ENCODE measurements around the gene HTR4.

HTR4 gene

DNA sequence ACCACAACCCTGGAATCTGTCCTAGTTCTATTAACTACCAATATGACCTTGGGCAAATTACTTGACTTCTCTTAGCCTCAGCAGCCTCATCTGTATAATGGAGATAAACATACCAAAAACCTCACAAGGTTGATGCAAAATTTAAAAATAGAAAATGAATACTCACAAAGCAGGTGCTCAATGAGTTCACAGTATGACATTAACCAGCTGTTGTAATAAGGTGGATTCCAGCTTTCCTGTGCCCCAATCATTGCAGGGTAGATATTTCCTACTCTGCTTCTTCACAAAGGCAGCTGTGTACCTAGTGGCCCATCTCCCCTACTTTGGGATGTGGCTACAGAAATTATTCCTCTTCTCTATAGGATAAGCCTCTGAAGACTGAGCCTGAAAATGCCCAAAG, 8.8 kb downstream of the HTR4 start:
- Histone ChIP-seq H3K27me3 (ENCODE audit: control insufficient read depth in 3 of 3, insufficient read depth in 3 of 3, low read depth in 1 of 3, low read length in 3 of 3) (no peaks in the 10 kb centered on the region), H3K4ac (ENCODE audit: low read length) (no peak overlapping the region), H3K79me1 (ENCODE audit: low read depth, low read length) (no peaks in the 10 kb centered on the region), H2BK5ac (ENCODE audit: low read length) (no peak overlapping the region), H2BK120ac (ENCODE audit: low read depth, low read length) (no peak overlapping the region), H3K36me3 (replicated peaks in 1 of 2; ENCODE audit: control insufficient read depth in 2 of 2, insufficient read depth in 2 of 2, low read length in 2 of 2) (no peaks in the 10 kb centered on the region), H2BK15ac (ENCODE audit: low read length) (no peak overlapping the region), H2AFZ (ENCODE audit: low read length) (no peak overlapping the region), H3K27ac (replicated peaks; ENCODE audit: low read length) (no peak overlapping the region), H2AK5ac (ENCODE audit: low read depth, low read length) (no peak overlapping the region), H3K18ac (ENCODE audit: low read length) (no peak overlapping the region), H3K9ac (ENCODE audit: low read depth, low read length, poor library complexity) (no peak overlapping the region), H3K9me3 (replicated peaks in 1 of 2; ENCODE audit: control insufficient read depth in 2 of 2, insufficient read depth in 1 of 2, low read depth in 1 of 2, low read length in 2 of 2) (no peaks in the 10 kb centered on the region), H4K91ac (ENCODE audit: low read depth, low read length, poor library complexity) (no peak overlapping the region), H3K4me2 (ENCODE audit: insufficient read depth, low read length, poor library complexity, severe bottlenecking) (no peak overlapping the region), H4K8ac (ENCODE audit: low read depth, low read length) (no peak overlapping the region), H3K4me1 (ENCODE audit: control insufficient read depth in 2 of 2, insufficient read depth in 1 of 2, low read depth in 1 of 2, low read length in 2 of 2) (no peaks in the 10 kb centered on the region), H3K4me3 (ENCODE audit: low read length in 2 of 2) (no peak overlapping the region), H3K14ac (ENCODE audit: low read length) (no peak overlapping the region), H3K23ac (ENCODE audit: low read depth, low read length, poor library complexity) (no peak overlapping the region), H2BK12ac (ENCODE audit: low read length) (no peak overlapping the region)
- no peak for DNase-seq (ENCODE audit: low spot score)

DNA sequence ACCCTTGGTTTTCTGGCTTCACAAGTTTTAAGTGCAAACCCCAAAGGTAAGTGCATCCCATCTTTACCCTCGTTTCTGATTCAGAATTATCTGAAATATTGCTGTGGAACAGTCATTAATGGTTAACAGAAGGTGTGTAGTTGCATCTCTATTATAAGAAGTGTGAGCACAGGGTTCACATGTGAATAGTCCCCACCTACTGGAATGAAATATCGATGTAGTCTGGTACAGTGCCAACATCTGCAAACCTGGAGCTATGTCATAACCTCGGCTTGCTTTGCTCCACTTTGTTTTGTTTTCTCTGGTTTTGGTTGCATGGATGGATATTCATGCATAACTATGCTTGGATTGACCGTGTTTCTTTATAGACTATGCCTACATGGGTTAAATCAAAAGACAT, 12.6 kb downstream of the HTR4 start:
- no peak overlapping the region for H3K4me3 ChIP-seq (ENCODE audit: low read length in 2 of 2)
- H2AK5ac ChIP-seq (ENCODE audit: low read depth, low read length) = no peak overlapping the region
- H3K27me3 ChIP-seq (ENCODE audit: control insufficient read depth in 3 of 3, insufficient read depth in 3 of 3, low read depth in 1 of 3, low read length in 3 of 3) = no peaks in the 10 kb centered on the region
- DNase-seq (ENCODE audit: low spot score) = no peak
- WGBS, 2 donors (ENCODE audit: extremely low coverage in 2 of 2, insufficient read length in 2 of 2, insufficient replicate concordance in 1 of 2) = no CpG with 5 or more reads among the region's 4 CpGs
- no peak overlapping the region for H3K4ac ChIP-seq (ENCODE audit: low read length)
- H2AFZ ChIP-seq (ENCODE audit: low read length) = no peak overlapping the region
- H2BK5ac ChIP-seq (ENCODE audit: low read length) = no peak overlapping the region
- H3K27ac ChIP-seq (replicated peaks; ENCODE audit: low read length) = no peak overlapping the region
- no peaks in the 10 kb centered on the region for H3K79me1 ChIP-seq (ENCODE audit: low read depth, low read length)
- no peak overlapping the region for H4K91ac ChIP-seq (ENCODE audit: low read depth, low read length, poor library complexity)
- no peak overlapping the region for H2BK12ac ChIP-seq (ENCODE audit: low read length)
- H3K4me1 ChIP-seq (ENCODE audit: control insufficient read depth in 2 of 2, insufficient read depth in 1 of 2, low read depth in 1 of 2, low read length in 2 of 2) = no peaks in the 10 kb centered on the region
- H3K14ac ChIP-seq (ENCODE audit: low read length) = no peak overlapping the region
- no peaks in the 10 kb centered on the region for H3K9me3 ChIP-seq (replicated peaks in 1 of 2; ENCODE audit: control insufficient read depth in 2 of 2, insufficient read depth in 1 of 2, low read depth in 1 of 2, low read length in 2 of 2)
- no peak overlapping the region for H3K23ac ChIP-seq (ENCODE audit: low read depth, low read length, poor library complexity)
- H3K9ac ChIP-seq (ENCODE audit: low read depth, low read length, poor library complexity) = no peak overlapping the region
- H2BK15ac ChIP-seq (ENCODE audit: low read length) = no peak overlapping the region
- H3K18ac ChIP-seq (ENCODE audit: low read length) = no peak overlapping the region
- no peak overlapping the region for H4K8ac ChIP-seq (ENCODE audit: low read depth, low read length)
- no peak overlapping the region for H3K4me2 ChIP-seq (ENCODE audit: insufficient read depth, low read length, poor library complexity, severe bottlenecking)
- H2BK120ac ChIP-seq (ENCODE audit: low read depth, low read length) = no peak overlapping the region
- no peaks in the 10 kb centered on the region for H3K36me3 ChIP-seq (replicated peaks in 1 of 2; ENCODE audit: control insufficient read depth in 2 of 2, insufficient read depth in 2 of 2, low read length in 2 of 2)

DNA sequence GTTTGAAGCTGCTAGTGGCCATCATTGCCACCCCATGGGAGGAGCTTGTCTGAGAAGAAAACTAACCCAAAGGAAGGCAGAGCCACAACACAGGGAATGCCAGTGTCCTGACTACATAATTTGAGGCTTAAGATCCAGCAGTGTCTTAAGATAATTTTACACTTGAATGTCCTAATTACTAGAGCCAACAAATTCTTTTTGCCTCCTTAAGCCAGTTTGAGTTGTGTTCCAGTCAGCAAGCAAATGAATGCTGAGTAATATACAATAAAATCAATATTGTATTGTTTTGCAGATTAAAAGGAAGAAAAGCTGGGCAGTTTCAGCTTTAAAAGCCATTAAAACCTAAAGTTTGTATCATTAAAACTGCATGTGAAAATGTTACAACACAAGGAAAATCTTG, 13.9 kb downstream of the HTR4 start:
- H3K9me3 ChIP-seq (replicated peaks in 1 of 2; ENCODE audit: control insufficient read depth in 2 of 2, insufficient read depth in 1 of 2, low read depth in 1 of 2, low read length in 2 of 2) = no peaks in the 10 kb centered on the region
- no peak overlapping the region for H3K9ac ChIP-seq (ENCODE audit: low read depth, low read length, poor library complexity)
- no peak overlapping the region for H2BK15ac ChIP-seq (ENCODE audit: low read length)
- H3K4ac ChIP-seq (ENCODE audit: low read length) = no peak overlapping the region
- no peak overlapping the region for H3K4me3 ChIP-seq (ENCODE audit: low read length in 2 of 2)
- H3K23ac ChIP-seq (ENCODE audit: low read depth, low read length, poor library complexity) = no peak overlapping the region
- H2BK5ac ChIP-seq (ENCODE audit: low read length) = no peak overlapping the region
- no peak overlapping the region for H3K18ac ChIP-seq (ENCODE audit: low read length)
- no peak overlapping the region for H3K14ac ChIP-seq (ENCODE audit: low read length)
- H4K8ac ChIP-seq (ENCODE audit: low read depth, low read length) = no peak overlapping the region
- H3K36me3 ChIP-seq (replicated peaks in 1 of 2; ENCODE audit: control insufficient read depth in 2 of 2, insufficient read depth in 2 of 2, low read length in 2 of 2) = no peaks in the 10 kb centered on the region
- DNase-seq (ENCODE audit: low spot score) = no peak
- H3K27ac ChIP-seq (replicated peaks; ENCODE audit: low read length) = no peak overlapping the region
- no peak overlapping the region for H4K91ac ChIP-seq (ENCODE audit: low read depth, low read length, poor library complexity)
- H3K4me2 ChIP-seq (ENCODE audit: insufficient read depth, low read length, poor library complexity, severe bottlenecking) = no peak overlapping the region
- H3K4me1 ChIP-seq (ENCODE audit: control insufficient read depth in 2 of 2, insufficient read depth in 1 of 2, low read depth in 1 of 2, low read length in 2 of 2) = no peaks in the 10 kb centered on the region
- H2BK12ac ChIP-seq (ENCODE audit: low read length) = no peak overlapping the region
- H2AFZ ChIP-seq (ENCODE audit: low read length) = no peak overlapping the region
- no peaks in the 10 kb centered on the region for H3K27me3 ChIP-seq (ENCODE audit: control insufficient read depth in 3 of 3, insufficient read depth in 3 of 3, low read depth in 1 of 3, low read length in 3 of 3)
- H2BK120ac ChIP-seq (ENCODE audit: low read depth, low read length) = no peak overlapping the region
- H3K79me1 ChIP-seq (ENCODE audit: low read depth, low read length) = no peaks in the 10 kb centered on the region
- H2AK5ac ChIP-seq (ENCODE audit: low read depth, low read length) = no peak overlapping the region

DNA sequence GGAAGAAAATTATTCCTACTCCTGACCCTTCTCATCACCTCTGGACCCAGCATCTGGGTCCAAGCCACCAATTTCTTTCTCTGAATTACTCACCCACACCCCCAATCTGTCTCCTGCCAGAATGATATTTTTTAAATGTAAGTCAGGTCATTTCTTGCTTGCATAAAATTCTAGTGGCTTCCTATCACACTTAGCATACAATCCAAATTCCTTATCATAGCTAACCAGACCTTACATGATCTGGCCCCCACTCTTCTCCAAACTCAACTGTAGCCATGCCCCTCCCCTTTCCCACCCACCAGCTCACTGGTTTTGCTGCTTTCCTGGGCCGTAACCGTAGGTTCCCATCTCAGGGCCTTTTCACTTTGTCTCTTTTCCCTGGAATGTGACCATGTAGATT, 15.2 kb downstream of the HTR4 start:
- no peaks in the 10 kb centered on the region for H3K36me3 ChIP-seq (replicated peaks in 1 of 2; ENCODE audit: control insufficient read depth in 2 of 2, insufficient read depth in 2 of 2, low read length in 2 of 2)
- no peaks in the 10 kb centered on the region for H3K9me3 ChIP-seq (replicated peaks in 1 of 2; ENCODE audit: control insufficient read depth in 2 of 2, insufficient read depth in 1 of 2, low read depth in 1 of 2, low read length in 2 of 2)

More for the DNA sequence above, 15.2 kb downstream of the HTR4 start:
- no peak overlapping the region for H2AK5ac ChIP-seq (ENCODE audit: low read depth, low read length)
- no peak overlapping the region for H3K4ac ChIP-seq (ENCODE audit: low read length)
- H3K4me3 ChIP-seq (ENCODE audit: low read length in 2 of 2) = no peak overlapping the region
- no peak overlapping the region for H3K9ac ChIP-seq (ENCODE audit: low read depth, low read length, poor library complexity)
- H2BK15ac ChIP-seq (ENCODE audit: low read length) = no peak overlapping the region
- H3K79me1 ChIP-seq (ENCODE audit: low read depth, low read length) = no peaks in the 10 kb centered on the region
- H2BK5ac ChIP-seq (ENCODE audit: low read length) = no peak overlapping the region
- no peak overlapping the region for H3K23ac ChIP-seq (ENCODE audit: low read depth, low read length, poor library complexity)
- no peak overlapping the region for H4K91ac ChIP-seq (ENCODE audit: low read depth, low read length, poor library complexity)
- H3K4me1 ChIP-seq (ENCODE audit: control insufficient read depth in 2 of 2, insufficient read depth in 1 of 2, low read depth in 1 of 2, low read length in 2 of 2) = no peaks in the 10 kb centered on the region
- WGBS, 2 donors (ENCODE audit: extremely low coverage in 2 of 2, insufficient read length in 2 of 2, insufficient replicate concordance in 1 of 2) = no CpG with 5 or more reads among the region's 2 CpGs
- H4K8ac ChIP-seq (ENCODE audit: low read depth, low read length) = no peak overlapping the region
- no peak overlapping the region for H2BK12ac ChIP-seq (ENCODE audit: low read length)
- no peak overlapping the region for H2AFZ ChIP-seq (ENCODE audit: low read length)
- no peak overlapping the region for H2BK120ac ChIP-seq (ENCODE audit: low read depth, low read length)
- H3K4me2 ChIP-seq (ENCODE audit: insufficient read depth, low read length, poor library complexity, severe bottlenecking) = no peak overlapping the region
- no peak overlapping the region for H3K18ac ChIP-seq (ENCODE audit: low read length)
- H3K27ac ChIP-seq (replicated peaks; ENCODE audit: low read length) = no peak overlapping the region
- no peak overlapping the region for H3K14ac ChIP-seq (ENCODE audit: low read length)
- no peak for DNase-seq (ENCODE audit: low spot score)
- H3K27me3 ChIP-seq (ENCODE audit: control insufficient read depth in 3 of 3, insufficient read depth in 3 of 3, low read depth in 1 of 3, low read length in 3 of 3) = no peaks in the 10 kb centered on the region
